ENCODE data around the gene EPHA4.

- TF ChIP-seq CTCF (IDR thresholded peaks at IDR 0.05; ENCODE audit: borderline replicate concordance, extremely low read depth, low read length, poor library complexity, severe bottlenecking) = no peak
- no peak for TF ChIP-seq EZH2 (IDR thresholded peaks at IDR 0.05; ENCODE audit: borderline replicate concordance, low read depth, low read length, severe bottlenecking)
Measured at GRCh38 chr2:221610255-221610654, 38.2 kb upstream of the EPHA4 start.
